C4-2B (cell line): ENCODE results near the gene SHLD3.

Source experiments
- CTCF ChIP-seq: fragments of 450-650 bp; conservative IDR thresholded peaks from 2 replicates; pipeline ENCODE4 v1.5.1; 2017; ENCODE audit warnings: mild to moderate bottlenecking
- ZFX ChIP-seq: fragments of 450-650 bp; IDR thresholded peaks from 2 replicates; pipeline ENCODE4 v1.6.1; 2017

- TF ChIP-seq CTCF (no peak), ZFX (no peak)
Observed at GRCh38 chr5:65625743-65626142, 916 bp downstream of the SHLD3 start.
